Lung (tissue), 12 donors: ENCODE results near the gene MYL5. TPM values are rescaled to one million over a fixed set of nuclear protein-coding genes. Genes with fewer than 3 reads are reported as not detected.
"Not testable (repeated sequence)": the region's sequence is repeated elsewhere in the genome, so short reads cannot be mapped to it uniquely, and the experiment has no call there.

Source experiments
- ATAC-seq: fragments of 200-7000 bp; cut with Tn5 transposase; one replicate; pipeline ENCODE4 v1.9.1; 2020; ENCODE audit warnings: moderate number of reproducible peaks; ENCODE audit not compliant: insufficient read depth, low FRiP score
- DNase-seq, 3 donors: peaks; one replicate each; pipeline ENCODE4 v3.0.0-alpha.2; 2013 to 2017
- H3K27ac ChIP-seq, 2 donors: one replicate each; pipeline ENCODE4 v1.5.1; 2013; ENCODE audit warnings: mild to moderate bottlenecking in 2 of 2, moderate library complexity in 2 of 2, control low read depth in 1 of 2, inconsistent platforms in 1 of 2, low read depth in 1 of 2, low read length in 1 of 2
- H3K27me3 ChIP-seq, 3 donors: one replicate each; pipeline ENCODE4 v1.5.1; 2013; ENCODE audit warnings: low read length in 2 of 3; ENCODE audit not compliant: control insufficient read depth in 3 of 3, insufficient read depth in 3 of 3
- H3K36me3 ChIP-seq, 4 donors: one replicate each; pipeline ENCODE4 v1.5.1; 2013; ENCODE audit warnings: low read length in 4 of 4, mild to moderate bottlenecking in 1 of 4, moderate library complexity in 1 of 4; ENCODE audit not compliant: control insufficient read depth in 4 of 4, insufficient read depth in 4 of 4
- H3K4me1 ChIP-seq, 5 donors: one replicate each; pipeline ENCODE4 v1.5.1; 2013; ENCODE audit warnings: low read length in 5 of 5, mild to moderate bottlenecking in 2 of 5, moderate library complexity in 1 of 5; ENCODE audit not compliant: control insufficient read depth in 5 of 5, insufficient read depth in 5 of 5
- H3K4me3 ChIP-seq: one replicate; pipeline ENCODE4 v1.5.1; 2013; ENCODE audit warnings: mild to moderate bottlenecking, control low read depth, moderate library complexity
- H3K9ac ChIP-seq, 2 donors: one replicate each; pipeline ENCODE4 v1.5.1; 2013; ENCODE audit warnings: low read length in 2 of 2, control low read depth in 1 of 2; ENCODE audit not compliant: insufficient read depth in 1 of 2
- H3K9me3 ChIP-seq, 4 donors: one replicate each; pipeline ENCODE4 v1.5.1; 2013; ENCODE audit warnings: low read length in 3 of 4, mild to moderate bottlenecking in 1 of 4, moderate library complexity in 1 of 4; ENCODE audit not compliant: control insufficient read depth in 4 of 4, insufficient read depth in 3 of 4
- WGBS, 2 donors: extraction: QIAGEN DNeasy Blood & Tissue Kit; methylation state at CpG; one replicate each; pipeline ENCODE4 v1.1.7; 2013; 5-methylcytosine and 5-hydroxymethylcytosine counted together
- polyA plus RNA-seq, 2 donors: library from polyadenylated mRNA; stranded (reverse); fragments of 200-250 nt; gene quantifications; one replicate each; pipeline ENCODE4 v1.2.1, GENCODE V29; 2013
- total RNA-seq, 2 donors: library from RNA; depleted of rRNA in 1 of 2; stranded (reverse); fragments of >200 nt in 1 of 2; gene quantifications; one replicate each; pipeline ENCODE4 v1.2.1, GENCODE V29; 2014 to 2021
- TF ChIP-seq, protein P1 (sequence below): IDR thresholded peaks from 2 replicates; pipeline ENCODE4 v1.5.1; 2012; ENCODE audit warnings: mild to moderate bottlenecking; ENCODE audit errors: control extremely low read depth, extremely low read depth
- donor health status: control.
- donor health status: control.
- donor health status: Bipolar disorder and iron deficiency.
- donor health status: healthy.
- donor health status: DM: yes; HTN: yes; CAD: no.

MYL5 gene
- total and polyA plus RNA-seq, 4 donors, result 5.6 to 20.0 (median 10.5) TPM

DNA sequence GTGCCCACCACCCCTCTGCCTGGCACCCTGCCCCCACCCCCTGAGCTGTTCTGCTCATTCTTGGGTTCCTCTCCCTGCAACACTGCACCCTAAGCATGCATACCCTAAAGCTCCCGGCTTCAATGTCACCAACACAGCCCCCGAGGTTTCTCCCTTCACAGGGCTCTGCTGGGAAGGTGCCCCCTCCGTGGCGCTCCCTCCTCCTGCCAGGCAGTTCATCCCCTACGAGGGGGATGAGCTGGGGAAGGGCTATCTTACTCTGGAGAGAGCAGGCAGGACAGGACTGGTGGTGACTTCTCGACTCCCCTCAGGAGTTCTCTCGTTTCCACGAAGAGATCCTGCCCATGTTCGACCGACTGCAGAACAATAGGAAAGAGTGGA, 6.8 kb upstream of the MYL5 start:
- Histone ChIP-seq H3K4me3 (no peak overlapping the region), H3K9me3 (no peaks in the 10 kb centered on the region), H3K4me1 (peaks cover 0 to 8% (median 0%) of the 10 kb centered on the region in 5 donors), H3K9ac (no peak overlapping the region), H3K27me3 (no peaks in the 10 kb centered on the region), H3K27ac (no peak overlapping the region), H3K36me3 (peaks cover 6 to 12% (median 10%) of the 10 kb centered on the region in 4 donors)
- 65 to 67% methylated on average over 10 of the region's 10 CpGs for WGBS, 2 donors
- TF ChIP-seq, protein P1, sequence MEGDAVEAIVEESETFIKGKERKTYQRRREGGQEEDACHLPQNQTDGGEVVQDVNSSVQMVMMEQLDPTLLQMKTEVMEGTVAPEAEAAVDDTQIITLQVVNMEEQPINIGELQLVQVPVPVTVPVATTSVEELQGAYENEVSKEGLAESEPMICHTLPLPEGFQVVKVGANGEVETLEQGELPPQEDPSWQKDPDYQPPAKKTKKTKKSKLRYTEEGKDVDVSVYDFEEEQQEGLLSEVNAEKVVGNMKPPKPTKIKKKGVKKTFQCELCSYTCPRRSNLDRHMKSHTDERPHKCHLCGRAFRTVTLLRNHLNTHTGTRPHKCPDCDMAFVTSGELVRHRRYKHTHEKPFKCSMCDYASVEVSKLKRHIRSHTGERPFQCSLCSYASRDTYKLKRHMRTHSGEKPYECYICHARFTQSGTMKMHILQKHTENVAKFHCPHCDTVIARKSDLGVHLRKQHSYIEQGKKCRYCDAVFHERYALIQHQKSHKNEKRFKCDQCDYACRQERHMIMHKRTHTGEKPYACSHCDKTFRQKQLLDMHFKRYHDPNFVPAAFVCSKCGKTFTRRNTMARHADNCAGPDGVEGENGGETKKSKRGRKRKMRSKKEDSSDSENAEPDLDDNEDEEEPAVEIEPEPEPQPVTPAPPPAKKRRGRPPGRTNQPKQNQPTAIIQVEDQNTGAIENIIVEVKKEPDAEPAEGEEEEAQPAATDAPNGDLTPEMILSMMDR, result no peak
- ATAC-seq, result no peak
- no peak for DNase-seq

DNA sequence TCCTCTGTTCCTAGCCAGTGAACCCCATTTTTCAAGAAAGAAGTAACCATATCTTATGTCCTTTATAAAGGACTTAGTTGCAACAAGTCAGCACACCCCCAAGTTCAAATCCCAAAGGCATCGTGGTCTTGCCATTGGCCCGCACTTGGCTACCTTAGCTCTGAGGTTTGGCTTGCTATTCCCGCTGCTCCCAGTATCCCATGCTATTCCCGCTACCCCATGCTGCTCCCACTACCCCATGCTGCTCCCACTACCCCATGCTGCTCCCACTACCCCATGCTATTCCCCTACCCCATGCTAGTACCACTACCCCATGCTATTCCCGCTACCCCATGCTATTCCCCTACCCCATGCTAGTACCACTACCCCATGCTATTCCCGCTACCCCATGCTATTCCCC, 6.1 kb upstream of the MYL5 start:
- H3K4me1 ChIP-seq, H3K4me3 ChIP-seq, H3K27ac ChIP-seq, H3K9ac ChIP-seq, H3K9me3 ChIP-seq, H3K27me3 ChIP-seq, DNase-seq, ATAC-seq: not testable (repeated sequence)
- H3K36me3 ChIP-seq, result peaks cover 6 to 13% (median 12%) of the 10 kb centered on the region in 4 donors
- 93 to 96% methylated on average over 6 of the region's 6 CpGs for WGBS, 2 donors

DNA sequence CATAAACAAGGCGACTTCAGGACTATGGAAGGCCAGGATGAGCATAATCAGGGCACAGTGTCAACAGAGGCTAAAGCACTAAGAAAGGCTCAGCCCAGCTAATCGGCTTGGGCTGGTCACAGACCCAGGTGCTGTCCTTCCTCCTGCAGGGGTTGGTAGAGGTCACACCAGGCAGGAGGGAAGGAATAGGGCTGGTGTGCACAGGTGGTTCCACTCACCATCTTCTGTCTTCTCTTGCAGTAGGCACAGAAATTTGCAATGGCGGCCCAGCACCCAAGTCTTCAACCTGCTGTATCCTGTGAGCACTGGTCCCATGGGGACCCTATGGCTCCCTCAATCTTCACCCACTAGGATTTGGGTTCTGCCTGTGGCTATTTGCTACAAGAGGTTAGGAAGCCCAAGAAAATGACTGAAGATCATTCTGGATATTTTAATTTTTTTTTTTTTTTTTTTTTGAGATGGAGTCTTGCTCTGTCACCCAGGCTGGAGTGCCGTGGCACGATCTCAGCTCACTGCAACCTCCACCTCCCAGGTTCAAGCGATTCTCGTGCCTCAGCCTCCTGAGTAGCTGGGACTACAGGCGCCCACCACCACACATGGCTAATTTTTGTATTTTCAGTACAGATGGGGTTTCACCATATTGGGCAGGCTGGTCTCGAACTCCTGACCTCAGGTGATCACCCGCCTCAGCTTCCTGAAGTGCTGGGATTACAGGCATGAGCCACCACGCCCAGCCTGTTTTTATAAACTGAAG, 4.4 kb upstream of the MYL5 start:
- H3K4me1 ChIP-seq, DNase-seq, H3K4me3 ChIP-seq, H3K27ac ChIP-seq, H3K27me3 ChIP-seq, H3K9me3 ChIP-seq, H3K9ac ChIP-seq, ATAC-seq: not testable (repeated sequence)
- H3K36me3 ChIP-seq, result peaks cover 6 to 13% (median 12%) of the 10 kb centered on the region in 4 donors
- WGBS, 2 donors, result 96 to 98% methylated on average over 11 of the region's 11 CpGs

DNA sequence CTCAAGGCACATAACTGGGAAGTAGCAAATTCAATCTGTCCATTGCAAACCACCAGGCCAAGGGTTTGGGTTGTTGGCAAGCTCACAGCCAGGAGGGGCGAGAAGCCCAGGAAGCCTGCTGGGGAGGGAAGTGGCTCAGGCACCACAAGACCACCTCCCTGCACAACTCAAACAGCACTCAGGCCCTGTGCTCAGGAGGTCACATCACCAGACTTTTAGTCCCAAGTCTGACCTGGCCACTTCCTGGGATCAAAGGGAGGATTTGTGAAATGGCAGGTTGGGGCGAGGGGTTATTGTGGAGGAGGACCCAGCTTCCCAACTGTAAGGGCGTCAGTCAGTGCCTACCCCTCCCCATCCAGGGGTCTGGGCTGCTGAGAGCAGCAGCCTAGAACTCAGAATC, 2.6 kb upstream of the MYL5 start:
- Histone ChIP-seq H3K36me3 (peaks cover 6 to 13% (median 12%) of the 10 kb centered on the region in 4 donors), H3K27ac (no peak overlapping the region), H3K9ac (no peak overlapping the region), H3K27me3 (no peaks in the 10 kb centered on the region), H3K4me3 (no peak overlapping the region), H3K9me3 (no peaks in the 10 kb centered on the region), H3K4me1 (peaks cover 4 to 15% (median 8%) of the 10 kb centered on the region in 5 donors)
- WGBS, 2 donors, result 92% methylated on average over 3 of the region's 3 CpGs
- DNase-seq, result no peak
- no peak for ATAC-seq
- TF ChIP-seq, protein P1, result no peak
